GM12801 (cell line): Measurements from ENCODE around the gene FHL1.

Source experiments
- CTCF ChIP-seq: IDR thresholded peaks from one replicate; pipeline ENCODE4 v1.5.1; 2011; ENCODE audit warnings: control low read depth; ENCODE audit not compliant: insufficient read length; ENCODE audit errors: extremely low read depth

Gene FHL1

DNA sequence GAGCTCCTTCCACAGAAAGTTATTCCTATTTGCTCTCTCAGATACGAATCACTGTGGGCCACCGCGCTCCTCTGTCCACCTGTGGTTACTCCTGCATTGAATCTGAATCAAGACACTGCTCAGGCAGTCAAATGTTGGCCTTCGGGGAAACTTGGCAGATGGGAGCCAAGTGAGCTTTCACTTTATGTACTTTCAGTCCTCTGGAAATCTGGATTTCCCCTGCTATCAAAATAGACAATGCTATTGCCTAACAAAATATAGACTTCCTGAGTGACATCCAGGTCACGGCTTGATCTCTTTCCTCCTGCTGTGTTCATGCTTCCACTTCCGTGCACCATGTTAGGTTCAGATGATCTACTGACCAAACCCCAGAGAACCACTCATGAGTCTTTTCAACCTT lies 43.8 kb downstream of the FHL1 start:
- TF ChIP-seq CTCF = no peak

GRCh38 chrX:136192135-136192534 lies 44.8 kb downstream of the FHL1 start:
- TF ChIP-seq CTCF = no peak

GRCh38 chrX:136192839-136193414 lies 45.6 kb downstream of the FHL1 start:
- no peak for TF ChIP-seq CTCF

- no peak for TF ChIP-seq CTCF
Observed at GRCh38 chrX:136193771-136194170, 46.4 kb downstream of the FHL1 start.

- no peak for TF ChIP-seq CTCF
Observed at GRCh38 chrX:136194536-136194935, 47.2 kb downstream of the FHL1 start.

GRCh38 chrX:136195247-136195646 lies 47.9 kb downstream of the FHL1 start:
- no peak for TF ChIP-seq CTCF

- no peak for TF ChIP-seq CTCF
Observed at GRCh38 chrX:136196691-136197155, 49.4 kb downstream of the FHL1 start.

DNA sequence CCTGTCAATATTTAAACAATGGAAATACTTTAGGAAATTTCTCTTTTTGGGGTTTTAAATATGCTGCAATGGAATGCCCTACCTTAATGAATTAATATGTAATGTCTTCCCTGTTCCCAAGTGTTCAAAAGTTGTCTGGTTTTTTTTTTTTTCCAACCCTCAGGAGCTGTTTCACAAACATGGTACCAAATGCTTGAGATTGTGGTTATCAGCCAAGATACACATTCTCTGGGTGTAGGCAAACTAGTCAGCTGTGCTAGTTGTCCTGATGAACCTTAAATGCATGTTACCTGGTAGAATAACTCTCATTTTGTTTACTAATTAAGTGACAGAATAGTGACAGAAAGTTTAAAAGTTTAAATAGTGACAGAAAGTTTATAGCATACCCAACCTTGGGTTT lies 50.7 kb downstream of the FHL1 start:
- no peak for TF ChIP-seq CTCF
